CD4-positive, alpha-beta T cell treated with Interleukin-4 for 1 hour (primary cell): ENCODE data around the gene AP3S2.
"Not testable (repeated sequence)": the region's sequence is repeated elsewhere in the genome, so short reads cannot be mapped to it uniquely, and the experiment has no call there.

Experiments
- DNase-seq, 2 donors: peaks; one replicate each; pipeline ENCODE4 v3.0.0-alpha.2; 2020 to 2022

Gene AP3S2

DNA sequence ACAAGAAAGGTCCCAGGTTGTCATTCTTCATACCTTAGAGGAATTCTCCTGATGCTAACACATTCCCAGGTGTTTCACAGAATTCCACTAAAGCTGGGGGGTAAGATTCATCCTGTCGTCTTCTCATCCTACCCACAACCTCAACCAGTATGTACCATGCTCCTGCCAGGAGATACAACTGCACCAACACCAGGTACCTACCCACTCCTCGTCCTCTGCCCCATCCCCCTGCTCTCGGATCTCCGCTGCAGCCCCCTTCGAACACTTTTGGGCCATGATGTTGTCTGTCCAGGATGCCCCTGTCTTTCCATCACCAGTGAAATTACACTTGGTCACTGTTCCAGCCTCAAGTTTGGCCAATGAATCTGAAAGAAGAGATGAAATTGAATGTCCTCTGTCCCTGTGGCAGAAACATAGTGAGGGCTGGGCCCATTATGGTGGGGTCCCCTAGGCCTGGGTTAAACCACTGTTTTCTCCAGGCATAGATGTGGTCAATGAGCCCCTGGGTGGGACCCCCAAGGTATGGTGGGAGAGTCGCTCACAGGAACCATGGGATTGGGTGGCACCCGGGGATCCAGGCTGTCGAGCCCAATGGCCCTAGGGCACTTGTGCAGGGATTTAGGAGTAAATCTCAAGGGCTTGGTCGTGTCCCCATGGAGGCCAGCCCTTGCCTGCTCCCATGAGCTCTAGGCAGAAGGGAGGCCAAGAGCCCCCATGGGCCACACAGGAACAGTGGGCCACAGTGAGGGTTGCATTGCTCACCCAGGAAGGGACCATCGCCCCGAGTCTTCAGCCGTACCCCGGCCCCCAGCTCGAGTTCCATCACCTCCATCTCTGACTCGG lies 9.4 kb upstream of the AP3S2 start:
- no peak for DNase-seq

DNA sequence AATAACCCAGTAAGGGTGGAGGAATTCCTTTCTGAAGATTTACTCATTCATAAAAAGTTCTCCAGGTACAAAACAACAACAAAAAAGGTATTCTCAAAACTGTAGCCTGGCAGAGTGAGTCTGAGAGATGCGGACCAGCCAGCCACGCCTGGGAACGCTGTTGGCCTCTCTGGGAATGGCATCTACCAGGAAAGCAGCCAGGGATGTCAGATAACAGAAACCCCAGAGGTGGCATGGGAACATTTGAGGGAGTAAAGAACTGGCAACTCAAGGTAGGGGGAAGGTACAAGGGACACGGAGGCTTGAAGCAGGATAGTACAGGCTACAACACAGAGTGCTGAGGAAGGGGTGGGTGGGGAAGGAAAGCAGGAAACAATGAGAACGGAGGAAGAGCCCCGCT lies 7.1 kb upstream of the AP3S2 start:
- DNase-seq: no peak

DNA sequence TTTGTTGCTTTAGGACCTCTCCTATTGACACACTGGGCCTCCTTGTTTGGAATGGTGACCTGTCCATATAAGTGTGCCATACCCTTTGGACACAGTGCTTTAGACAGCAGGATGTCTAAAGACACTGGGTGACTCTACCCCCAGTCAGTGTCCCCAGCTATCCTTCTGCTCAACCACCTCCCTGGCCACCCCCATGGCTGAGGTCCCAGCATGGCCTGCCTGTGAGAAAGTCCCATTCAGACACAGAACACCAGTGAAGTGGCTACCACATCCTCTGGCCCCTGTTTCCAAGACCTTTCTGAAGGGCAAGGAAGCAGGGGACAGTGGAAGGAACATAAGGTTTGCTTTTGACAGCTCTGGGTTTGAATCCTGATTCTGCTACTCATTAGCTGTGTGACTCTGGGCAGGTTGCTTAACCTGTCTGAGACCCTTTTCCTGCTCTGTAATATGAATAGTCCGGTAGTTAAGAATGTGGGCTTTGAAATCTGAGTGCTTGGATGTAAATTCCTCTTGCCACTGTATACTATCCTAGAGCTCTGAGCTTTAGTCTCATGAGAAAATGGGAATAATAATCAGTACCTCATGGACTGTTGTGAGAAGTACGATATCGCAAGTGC lies 6.3 kb upstream of the AP3S2 start:
- DNase-seq: no peak

DNA sequence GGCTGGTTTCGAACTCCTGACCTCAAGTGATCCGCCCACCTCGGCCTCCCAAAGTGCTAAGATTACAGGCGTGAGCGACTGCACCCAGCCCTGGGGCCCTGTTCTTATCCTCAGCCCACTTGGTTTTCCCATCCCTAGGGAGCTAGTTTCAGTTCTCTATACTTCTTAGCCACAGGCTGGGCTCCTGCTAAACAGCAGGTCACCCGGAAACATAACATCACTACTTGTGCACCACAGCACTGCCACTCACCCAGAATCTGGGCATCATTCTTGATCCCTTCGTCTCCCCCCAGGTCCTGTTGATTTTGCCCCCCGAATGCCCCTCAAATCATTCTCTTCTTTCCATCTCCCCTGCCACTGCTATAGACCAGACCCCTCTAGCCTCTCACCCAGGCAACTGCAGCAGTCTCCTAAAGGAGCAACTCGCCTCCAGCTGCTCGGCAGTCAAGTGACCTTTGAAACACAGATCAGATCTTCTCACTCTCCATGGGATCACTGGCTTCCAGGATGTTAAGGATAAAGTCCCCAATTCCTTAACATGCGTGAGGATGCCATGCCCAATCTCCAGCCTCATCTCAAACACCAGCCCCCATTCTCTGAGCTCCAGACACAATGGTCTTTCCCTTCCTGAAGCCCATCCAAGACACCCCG lies 5.6 kb upstream of the AP3S2 start:
- DNase-seq: no peak

GRCh38 chr15:89898614-89899294 lies 5.0 kb upstream of the AP3S2 start:
- DNase-seq: peak; percentile 54 to 58

DNA sequence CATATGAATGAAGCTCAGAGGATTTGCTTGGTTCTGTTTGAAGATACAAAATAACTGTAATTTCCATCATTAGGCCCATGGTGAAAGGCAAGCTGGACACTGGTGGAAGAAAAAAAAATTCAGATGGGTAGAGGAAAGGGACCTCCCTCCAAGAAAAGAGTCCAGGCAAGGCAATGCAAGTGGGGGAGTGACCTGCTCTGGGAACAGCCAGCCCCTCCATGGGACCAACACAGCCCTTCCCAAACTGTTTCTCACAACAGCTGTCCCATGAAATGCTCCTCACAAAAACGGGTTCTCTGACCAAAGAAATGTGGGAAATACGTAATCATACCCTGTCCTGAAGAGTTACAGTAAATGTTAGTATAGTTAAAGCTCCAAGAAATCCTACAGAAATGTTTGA lies 4.4 kb upstream of the AP3S2 start:
- no peak for DNase-seq

DNA sequence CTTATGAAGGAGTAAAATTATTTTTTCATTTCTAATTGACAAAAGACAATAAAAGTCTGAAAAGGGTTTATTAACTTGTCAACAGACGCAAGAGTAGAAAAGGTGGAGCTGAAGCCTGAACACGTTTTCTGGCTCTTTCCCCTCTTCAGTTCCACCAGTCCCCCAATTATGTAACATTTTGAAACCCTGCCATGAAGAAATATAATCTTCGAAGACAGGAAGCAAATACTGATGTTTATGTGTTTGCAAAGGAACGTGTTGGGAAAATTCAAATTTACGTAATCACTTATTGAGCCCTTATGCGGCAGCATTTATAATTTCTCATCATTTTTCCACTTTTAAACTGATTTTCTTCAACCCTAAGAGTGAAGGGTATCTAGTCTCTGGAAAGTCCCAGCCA lies 767 bp downstream of the AP3S2 start:
- peak in 1 of 2 donors; percentile 8 for DNase-seq

- no peak for DNase-seq
Measured at GRCh38 chr15:89888214-89888804, 5.5 kb downstream of the AP3S2 start.

DNA sequence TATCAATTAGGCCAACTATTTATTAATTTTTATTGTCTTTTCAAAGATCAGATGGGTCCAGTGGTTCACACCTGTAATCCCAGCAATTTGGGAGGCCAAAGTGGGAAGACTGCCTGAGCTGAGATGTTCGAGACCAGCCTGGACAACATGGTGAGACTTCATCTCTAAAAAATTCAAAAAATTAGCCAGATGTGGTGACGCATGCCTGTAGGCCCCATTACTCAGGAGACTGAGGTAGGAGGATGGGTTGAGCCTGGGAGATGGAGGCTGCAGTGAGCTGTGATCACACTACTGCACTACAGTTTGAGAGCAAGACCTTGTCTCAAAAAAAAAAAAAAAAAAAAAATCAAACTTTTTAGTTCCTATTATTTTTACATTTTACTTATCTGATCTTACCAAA lies 8.2 kb downstream of the AP3S2 start:
- DNase-seq: no peak

DNA sequence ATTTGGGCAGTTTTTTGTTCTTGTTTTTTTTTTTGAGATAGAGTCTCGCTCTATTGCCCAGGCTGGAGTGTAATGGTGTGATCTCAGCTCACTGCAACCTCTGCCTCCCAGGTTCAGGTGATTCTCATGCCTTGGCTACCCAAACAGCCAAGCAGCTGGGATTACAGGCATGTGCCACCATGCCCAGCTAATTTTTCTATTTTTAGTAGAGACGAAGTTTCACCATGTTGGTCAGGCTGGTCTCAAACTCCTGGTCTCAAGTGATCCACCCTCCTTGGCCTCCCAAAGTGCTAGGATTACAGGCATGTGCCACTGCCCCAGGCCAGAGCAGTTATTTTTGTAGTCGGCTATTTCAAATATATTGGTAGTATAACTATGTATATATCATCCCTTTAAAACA lies 8.6 kb downstream of the AP3S2 start:
- DNase-seq: not testable (repeated sequence)

GRCh38 chr15:89883518-89883917 lies 10.3 kb downstream of the AP3S2 start:
- no peak for DNase-seq

DNA sequence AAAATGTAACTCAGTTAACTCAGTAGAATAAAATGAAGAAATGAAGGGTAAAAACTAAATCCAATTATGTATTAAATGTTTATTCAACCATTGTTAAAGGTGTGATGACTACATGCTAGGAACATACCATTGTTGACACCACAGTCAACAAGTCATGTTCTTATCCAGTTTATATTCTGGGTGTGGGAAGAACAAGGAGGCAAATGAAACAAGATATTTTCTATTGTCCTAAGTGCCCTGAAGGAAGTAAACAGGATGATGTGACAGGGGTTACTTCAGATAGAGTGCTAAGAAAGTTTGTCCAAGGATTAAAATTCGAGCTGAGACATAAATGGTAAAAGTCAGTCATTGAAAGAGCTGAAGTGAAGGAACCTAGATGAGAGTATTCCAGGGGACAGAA lies 13.1 kb downstream of the AP3S2 start:
- no peak for DNase-seq

GRCh38 chr15:89878323-89878722 lies 15.5 kb downstream of the AP3S2 start:
- no peak for DNase-seq

DNA sequence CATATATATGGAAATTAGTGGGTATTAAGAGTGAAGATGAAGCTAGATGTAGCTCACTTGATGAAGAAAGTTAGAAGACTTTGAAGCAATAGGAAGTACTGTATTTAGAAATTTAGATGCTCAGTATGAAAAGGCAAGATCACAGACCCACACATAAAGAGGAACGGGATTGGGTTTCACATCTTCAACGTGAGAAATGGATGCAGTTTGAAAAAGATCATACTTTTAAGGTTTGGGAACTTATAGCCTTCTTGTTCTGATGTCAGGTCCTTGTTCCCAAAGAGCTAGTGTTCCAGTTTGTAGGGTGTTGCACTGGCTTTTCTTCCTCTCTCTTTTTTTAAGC lies 16.7 kb downstream of the AP3S2 start:
- no peak for DNase-seq

DNA sequence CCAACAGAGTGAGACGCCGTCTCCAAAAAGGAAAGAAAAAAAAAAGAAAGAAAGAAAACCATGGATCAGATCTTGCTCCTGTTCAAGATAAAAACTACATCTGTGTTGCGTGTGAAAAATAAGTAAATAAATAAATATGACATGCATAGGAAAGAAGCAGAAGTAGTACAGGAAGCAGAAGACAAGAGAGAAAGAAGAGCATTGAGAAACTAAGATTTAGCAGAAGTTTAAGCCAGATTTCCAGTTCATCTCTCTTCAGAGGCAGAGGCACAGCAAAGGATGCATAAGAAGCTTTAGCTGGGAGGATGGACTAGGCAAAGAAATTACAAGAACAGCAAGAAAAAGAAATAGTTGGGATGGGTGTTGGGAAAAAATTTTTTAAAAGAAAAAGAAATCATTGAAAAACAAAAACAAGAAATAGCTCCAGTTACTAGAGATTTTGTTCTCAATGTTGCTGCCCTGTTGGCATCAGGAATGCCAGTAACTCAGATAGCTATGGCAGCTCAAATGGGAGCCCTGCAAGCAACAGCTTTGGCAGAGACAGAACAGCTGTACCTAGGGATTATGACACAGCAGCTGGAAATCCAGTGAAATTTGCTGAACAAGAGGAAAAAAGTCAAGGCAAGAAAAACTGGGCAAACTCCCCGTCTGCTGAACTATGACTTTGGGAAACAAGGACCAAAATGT lies 17.3 kb downstream of the AP3S2 start:
- DNase-seq: no peak

GRCh38 chr15:89875741-89876140 lies 18.1 kb downstream of the AP3S2 start:
- DNase-seq: no peak

DNA sequence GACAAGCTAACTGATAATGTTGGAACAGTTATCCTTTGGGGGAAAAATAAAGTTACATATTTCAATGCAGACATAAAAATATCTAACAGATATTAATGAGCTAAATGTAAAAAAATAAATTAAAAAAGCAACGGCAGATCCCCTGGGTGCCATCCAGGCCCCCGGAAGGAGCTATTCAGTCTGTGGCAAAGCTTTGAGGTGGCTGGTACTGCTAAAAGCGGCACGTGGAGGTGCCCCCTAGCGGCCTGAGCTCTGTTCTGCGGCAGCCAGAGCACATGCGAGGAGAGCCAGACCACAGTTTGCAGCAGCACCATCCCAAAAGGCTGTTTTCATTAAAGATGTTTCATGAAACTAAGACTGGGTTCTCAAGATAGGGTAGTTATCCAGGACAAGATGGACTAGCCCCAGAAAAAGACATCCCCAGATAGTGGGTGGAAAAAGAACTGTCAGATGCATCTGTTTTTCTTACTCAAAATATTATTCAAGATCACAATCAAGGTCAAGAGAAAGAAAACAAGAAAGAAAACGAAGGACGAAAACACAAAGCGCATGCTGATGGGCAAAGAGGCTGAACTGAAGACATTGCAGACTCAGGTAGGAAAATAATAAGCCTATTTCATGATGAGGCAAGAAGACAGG lies 18.7 kb downstream of the AP3S2 start:
- DNase-seq: peak; percentile 78 to 83

DNA sequence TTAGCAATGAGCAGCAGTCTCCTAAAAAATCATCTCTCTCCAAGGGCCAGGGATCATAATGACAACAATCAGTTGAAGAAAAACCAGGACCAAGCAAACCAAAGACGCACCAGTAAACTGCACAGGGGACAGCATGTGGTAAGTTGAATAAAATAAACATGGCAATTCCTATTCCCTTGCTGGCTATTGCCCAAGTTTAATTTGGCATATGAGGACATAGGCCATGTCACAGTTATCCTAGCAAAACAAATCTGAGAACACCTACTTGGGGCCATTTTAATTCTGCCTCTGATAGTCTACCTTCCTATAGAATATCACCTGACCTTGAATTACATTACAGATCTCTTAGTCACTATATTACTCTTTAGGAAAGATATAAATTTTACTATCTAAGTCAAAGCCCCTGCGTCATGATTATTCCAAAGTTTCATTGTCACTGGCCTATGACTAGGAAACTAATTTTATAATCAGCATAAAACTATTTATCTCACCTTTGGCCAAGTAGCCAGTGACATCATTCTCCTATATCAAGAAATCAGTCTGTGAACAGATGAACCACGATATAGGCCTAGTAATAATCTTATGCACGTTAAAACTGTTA lies 23.0 kb downstream of the AP3S2 start:
- DNase-seq: no peak

GRCh38 chr15:89870006-89870405 lies 23.8 kb downstream of the AP3S2 start:
- DNase-seq: no peak

DNA sequence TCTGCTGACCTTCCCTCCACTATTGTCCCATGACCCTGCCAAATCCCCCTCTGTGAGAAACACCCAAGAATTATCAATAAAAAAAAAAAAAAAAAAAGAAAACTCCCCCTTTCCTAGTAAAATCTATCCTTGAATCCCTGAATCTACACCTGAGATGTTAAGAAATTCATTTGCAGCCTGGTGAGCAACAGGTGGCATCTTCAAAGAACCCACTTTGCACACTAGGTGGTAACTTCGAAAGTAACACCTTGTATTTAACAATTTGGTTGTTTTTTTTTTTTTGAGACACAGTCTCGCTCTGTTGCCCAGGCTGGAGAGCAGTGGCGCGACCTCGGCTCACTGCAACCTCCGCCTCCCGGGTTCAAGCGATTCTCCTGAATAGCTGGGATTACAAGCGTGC lies 24.3 kb downstream of the AP3S2 start:
- not testable (repeated sequence) for DNase-seq

DNA sequence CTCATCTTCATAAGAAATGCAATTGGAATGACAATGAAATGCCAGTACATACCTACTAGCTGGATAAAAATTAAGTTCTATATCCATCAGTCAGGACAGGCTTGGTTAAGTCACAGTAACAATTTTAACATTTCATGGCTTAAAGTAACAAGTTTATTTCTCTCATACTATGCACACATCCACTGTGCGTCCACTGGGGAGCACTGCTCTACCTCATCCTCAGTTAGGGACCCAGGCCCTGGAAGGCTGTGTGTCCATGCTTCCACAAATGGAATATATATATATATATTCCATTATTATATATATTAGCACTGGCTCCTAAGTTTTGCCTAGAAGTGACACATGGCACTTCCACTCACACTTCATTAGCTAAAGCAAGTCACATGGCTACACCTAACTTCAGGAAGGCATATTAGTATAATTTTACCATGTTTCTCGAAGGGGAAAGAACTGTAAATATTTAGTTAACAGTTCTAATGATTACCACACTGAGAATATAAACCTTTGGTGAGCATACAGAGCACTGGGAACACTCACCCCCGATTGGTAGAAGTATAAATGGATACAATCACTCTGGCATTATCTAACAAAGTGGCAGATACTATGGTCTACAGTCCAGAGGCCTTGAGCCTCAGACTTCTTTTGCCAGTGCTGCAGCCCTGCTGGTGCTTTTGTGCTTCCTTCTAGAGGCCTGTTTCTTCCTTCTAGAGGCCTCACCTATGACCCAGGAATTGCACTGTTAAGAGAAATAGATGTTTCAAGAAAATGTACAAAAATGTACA lies 28.6 kb downstream of the AP3S2 start:
- no peak for DNase-seq
